A549 (cell line): ENCODE measurements around the gene FRS3. TPM values are rescaled to one million over a fixed set of nuclear protein-coding genes. Genes with fewer than 3 reads are reported as not detected.

Source experiments
- ATAC-seq, 2 experiments: fragments of 200-7000 bp in 1 of 2; fragments of >200 bp in 1 of 2; cut with Nextera tagmentation in 1 of 2; cut with Tn5 transposase in 1 of 2; 3 replicates each; pipeline versions ENCODE4 v1.8.0 to v1.9.1; 2018 to 2020; ENCODE audit warnings: mild to moderate bottlenecking in 1 of 2, moderate library complexity in 1 of 2
- CTCF ChIA-PET: fragments of 300-600 bp; sonication (Branson Sonifier 250); formaldehyde crosslinking; extraction: SDS; loops from one replicate; lab custom pipeline; 2021; ENCODE audit warnings: antibody characterized with exemption, inconsistent platforms; lab: Yijun Ruan, JAX
- POLR2A ChIA-PET: fragments of 350-600 bp; formaldehyde crosslinking; extraction: SDS; loops from one replicate; lab custom pipeline; 2021; ENCODE audit warnings: antibody characterized with exemption, inconsistent platforms; lab: Yijun Ruan, JAX
- DNase-seq, 2 experiments: peaks; one replicate each; pipeline versions ENCODE4 v3.0.0 to v3.0.0-alpha.2; 2011 to 2016; ENCODE audit warnings: low read depth in 1 of 2, low spot score in 1 of 2
- FAIRE-seq: peaks from 2 replicates; lab custom pipeline; 2011; peaks lifted over from hg19 to GRCh38; lab: Jason Lieb, UNC
- H3K27ac ChIP-seq, 2 experiments: fragments of >200 bp; sonication (Bioruptor Twin); formaldehyde crosslinking; 3 replicates each; pipeline ENCODE4 v1.5.1; 2016 to 2017
- H3K4me1 ChIP-seq: fragments of >200 bp; sonication (Bioruptor Twin); formaldehyde crosslinking; 3 replicates; pipeline ENCODE4 v1.6.1; 2016
- H3K4me2 ChIP-seq: fragments of >200 bp; sonication (Bioruptor Twin); formaldehyde crosslinking; 3 replicates; pipeline ENCODE4 v1.6.1; 2016
- H3K4me3 ChIP-seq: fragments of >200 bp; sonication (Bioruptor Twin); formaldehyde crosslinking; 3 replicates; pipeline ENCODE4 v1.5.1; 2016
- H3K9me3 ChIP-seq: fragments of >200 bp; sonication (Bioruptor Twin); formaldehyde crosslinking; 3 replicates; pipeline ENCODE4 v1.6.1; 2016
- CBX2 ChIP-seq: fragments of 200-600 bp; sonication (generic); IDR thresholded peaks from 2 replicates; pipeline ENCODE4 v1.6.1; 2016; ENCODE audit warnings: low read depth, mild to moderate bottlenecking, borderline replicate concordance
- CBX8 ChIP-seq: fragments of 200-600 bp; sonication (generic); IDR thresholded peaks from 2 replicates; pipeline ENCODE4 v1.6.1; 2016
- EHF ChIP-seq: fragments of 250-450 bp; sonication (Bioruptor Pico); IDR thresholded peaks from 2 replicates; pipeline ENCODE4 v1.5.0; 2020; ENCODE audit warnings: mild to moderate bottlenecking
- EHMT2 ChIP-seq: fragments of 200-600 bp; sonication (generic); IDR thresholded peaks from 2 replicates; pipeline ENCODE4 v1.6.1; 2016; ENCODE audit warnings: antibody characterized with exemption, low read depth, mild to moderate bottlenecking, moderate library complexity
- ESRRA ChIP-seq: fragments of 150-350 bp; IDR thresholded peaks from 2 replicates; pipeline ENCODE4 v1.6.1; 2014; ENCODE audit warnings: mild to moderate bottlenecking, low read length, borderline replicate concordance
- FOSL2 ChIP-seq, 2 experiments: fragments of 450-650 bp in 1 of 2; fragments of >200 bp in 1 of 2; sonication (Bioruptor Twin) in 1 of 2; formaldehyde crosslinking; IDR thresholded peaks; 2 replicates each; pipeline versions ENCODE4 v1.5.0 to v1.6.1; 2016 to 2020; ENCODE audit warnings: mild to moderate bottlenecking in 1 of 2, moderate library complexity in 1 of 2
- FOXS1 ChIP-seq: fragments of 250-450 bp; sonication (Bioruptor Pico); IDR thresholded peaks from 2 replicates; pipeline ENCODE4 v1.5.0; 2020; ENCODE audit warnings: mild to moderate bottlenecking, moderate library complexity
- HDAC2 ChIP-seq: fragments of 200-600 bp; sonication (generic); IDR thresholded peaks from 2 replicates; pipeline ENCODE4 v1.6.1; 2016
- HOXA7 ChIP-seq: fragments of 250-450 bp; sonication (Bioruptor Pico); IDR thresholded peaks from 2 replicates; pipeline ENCODE4 v1.5.0; 2020; ENCODE audit warnings: mild to moderate bottlenecking, moderate library complexity
- MAFK ChIP-seq: fragments of 450-650 bp; IDR thresholded peaks from 2 replicates; pipeline ENCODE4 v1.6.1; 2014; ENCODE audit not compliant: partially characterized antibody
- NFE2L2 ChIP-seq: fragments of 150-350 bp; conservative IDR thresholded peaks from 2 replicates; pipeline ENCODE4 v1.6.1; 2014; ENCODE audit warnings: low read length
- NPAS2 ChIP-seq: fragments of 250-450 bp; sonication (Bioruptor Pico); IDR thresholded peaks from 2 replicates; pipeline ENCODE4 v1.8.0; 2022; ENCODE audit warnings: mild to moderate bottlenecking, moderate library complexity, borderline replicate concordance
- NR3C1 ChIP-seq: fragments of >200 bp; sonication (Bioruptor Twin); formaldehyde crosslinking; IDR thresholded peaks from 3 replicates; pipeline ENCODE4 v1.6.1; 2017
- POLR2A ChIP-seq: IDR thresholded peaks from 2 replicates; pipeline ENCODE4 v1.6.1; 2012; ENCODE audit warnings: mild to moderate bottlenecking, low read length
- POLR2AphosphoS2 ChIP-seq: conservative IDR thresholded peaks from 2 replicates; pipeline ENCODE4 v1.6.1; 2012; ENCODE audit warnings: low read length, improper control_type of control experiment, inconsistent platforms
- RAD21 ChIP-seq, 2 experiments: fragments of >200 bp in 1 of 2; sonication (Bioruptor Twin) in 1 of 2; formaldehyde crosslinking in 1 of 2; IDR thresholded peaks in 1 of 2; conservative IDR thresholded peaks in 1 of 2; 2 replicates in 1 of 2; 3 replicates in 1 of 2; pipeline ENCODE4 v1.6.1; 2012 to 2018; ENCODE audit warnings: inconsistent platforms in 1 of 2
- RARB ChIP-seq: fragments of 250-450 bp; sonication (Bioruptor Pico); IDR thresholded peaks from 2 replicates; pipeline ENCODE4 v1.8.0; 2021; ENCODE audit warnings: mild to moderate bottlenecking, moderate library complexity
- SMC3 ChIP-seq: fragments of >200 bp; sonication (Bioruptor Twin); formaldehyde crosslinking; IDR thresholded peaks from 3 replicates; pipeline ENCODE4 v1.6.1; 2018; ENCODE audit warnings: inconsistent platforms
- ZSCAN20 ChIP-seq: fragments of 250-450 bp; sonication (Bioruptor Pico); IDR thresholded peaks from 2 replicates; pipeline ENCODE4 v1.8.0; 2022; ENCODE audit warnings: mild to moderate bottlenecking, moderate library complexity
- WGBS: methylation state at CpG from one replicate; pipeline ENCODE4 v1.1.6; 2017; ENCODE audit errors: missing lambda C conversion rate; 5-methylcytosine and 5-hydroxymethylcytosine counted together
- polyA plus RNA-seq, 4 experiments: library from polyadenylated mRNA; depleted of rRNA in 3 of 4; stranded (reverse); fragments of >200 nt; fragmentation: RNase III in 1 of 4; extraction: RNeasy Plus Mini Kit Qiagen cat#74134 plus additional on column Dnase treatment in 1 of 4; gene quantifications; 2 replicates in 3 of 4; 3 replicates in 1 of 4; pipeline ENCODE4 v1.2.3, GENCODE V29; 2011 to 2017
- TF ChIP-seq, protein P1 (sequence below): IDR thresholded peaks from 2 replicates; pipeline ENCODE4 v1.6.1; 2012
- TF ChIP-seq, protein P2 (sequence below): IDR thresholded peaks from 2 replicates; pipeline ENCODE4 v1.6.1; 2012
- TF ChIP-seq, protein P3 (sequence below): fragments of >200 bp; sonication (Bioruptor Twin); formaldehyde crosslinking; IDR thresholded peaks from 3 replicates; pipeline ENCODE4 v1.5.1; 2016
- TF ChIP-seq, protein P4 (sequence below): fragments of 250-450 bp; sonication (Bioruptor Pico); IDR thresholded peaks from 2 replicates; pipeline ENCODE4 v1.5.0; 2021; ENCODE audit warnings: mild to moderate bottlenecking, moderate library complexity, borderline replicate concordance
- TF ChIP-seq, protein P5 (sequence below): fragments of 450-650 bp; IDR thresholded peaks from 2 replicates; pipeline ENCODE4 v1.6.1; 2014; ENCODE audit warnings: antibody characterized with exemption

The FRS3 gene
- polyA plus RNA-seq, 2 of the 4 experiments (the other 2 are of a cell fraction) = 1.9 to 2.0 TPM

DNA sequence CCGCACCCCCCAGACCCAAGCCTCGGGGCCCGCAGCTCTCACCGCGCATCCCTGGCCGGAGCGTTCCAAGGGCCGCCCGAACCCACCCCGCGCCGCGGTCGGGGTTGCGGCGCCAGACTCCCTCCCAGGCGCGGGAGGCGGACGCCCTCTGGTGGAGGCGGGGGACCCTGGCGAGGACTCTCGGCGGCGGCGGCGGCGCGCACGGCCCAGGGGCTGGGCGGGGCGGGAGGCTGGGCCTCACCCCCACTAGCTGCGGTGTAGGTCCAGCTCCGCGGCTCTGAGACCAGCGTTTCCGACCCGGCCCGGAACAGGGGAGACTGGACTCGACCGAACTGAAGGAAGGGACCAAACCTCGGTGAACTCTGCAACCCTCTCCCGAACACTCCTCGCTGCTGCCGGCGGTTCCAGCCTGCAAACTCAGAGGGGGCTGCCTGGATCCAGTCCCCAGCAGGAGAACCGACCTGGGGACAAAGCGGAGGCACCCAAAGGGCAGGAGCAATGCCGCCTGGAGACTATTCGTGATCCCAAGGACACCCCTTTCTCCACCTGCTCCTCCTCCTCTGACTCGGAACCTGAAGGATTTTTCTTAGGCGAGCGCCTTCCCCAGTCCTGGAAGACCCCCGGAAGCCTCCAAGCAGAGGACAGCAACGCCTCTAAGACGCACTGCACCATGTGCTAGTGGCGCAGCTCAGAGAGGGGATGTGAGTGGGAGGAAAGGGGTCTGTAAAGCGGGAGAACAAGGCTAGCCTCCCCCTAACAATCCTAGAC, 6.9 kb upstream of the FRS3 start:
- ChIA-PET POLR2A (interaction anchor here (0.6 to 2.0 kb wide), 10 partner anchors 23 to 264 kb away, joined by 3 to 18 read pairs (median 3); partner anchors contain the start of genes BYSL, MED20 and TAF8), CTCF (interaction anchor here (0.6 to 8.9 kb wide), 44 partner anchors 8 to 421 kb away, joined by 3 to 111 read pairs (median 5); partner anchors contain the start of genes BYSL, MED20 and TAF8)
- no peaks in the 10 kb centered on the region for H3K9me3 ChIP-seq
- DNase-seq = peak; percentile 69 to 72
- TF ChIP-seq NPAS2 (CRISPR knock-in tag) (no peak), EHMT2 (no peak), ZSCAN20 (CRISPR knock-in tag) (no peak), HOXA7 (no peak), POLR2A (peak; percentile 52), SMC3 (peak; percentile 59; the same call in 2 of the 3 replicates), NFE2L2 (no peak), CBX8 (no peak), RARB (CRISPR knock-in tag) (no peak), RAD21 (conservative IDR thresholded peaks at IDR 0.05 in 1 of 2, IDR thresholded peaks at IDR 0.05 in 1 of 2) (peak; percentile 49 to 59), ESRRA (no peak), POLR2AphosphoS2 (no peak), MAFK (no peak)
- TF ChIP-seq, protein P1, sequence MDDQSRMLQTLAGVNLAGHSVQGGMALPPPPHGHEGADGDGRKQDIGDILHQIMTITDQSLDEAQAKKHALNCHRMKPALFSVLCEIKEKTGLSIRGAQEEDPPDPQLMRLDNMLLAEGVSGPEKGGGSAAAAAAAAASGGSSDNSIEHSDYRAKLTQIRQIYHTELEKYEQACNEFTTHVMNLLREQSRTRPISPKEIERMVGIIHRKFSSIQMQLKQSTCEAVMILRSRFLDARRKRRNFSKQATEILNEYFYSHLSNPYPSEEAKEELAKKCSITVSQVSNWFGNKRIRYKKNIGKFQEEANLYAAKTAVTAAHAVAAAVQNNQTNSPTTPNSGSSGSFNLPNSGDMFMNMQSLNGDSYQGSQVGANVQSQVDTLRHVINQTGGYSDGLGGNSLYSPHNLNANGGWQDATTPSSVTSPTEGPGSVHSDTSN = no peak
- TF ChIP-seq, protein P2, sequence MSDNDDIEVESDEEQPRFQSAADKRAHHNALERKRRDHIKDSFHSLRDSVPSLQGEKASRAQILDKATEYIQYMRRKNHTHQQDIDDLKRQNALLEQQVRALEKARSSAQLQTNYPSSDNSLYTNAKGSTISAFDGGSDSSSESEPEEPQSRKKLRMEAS = no peak
- TF ChIP-seq, protein P3, sequence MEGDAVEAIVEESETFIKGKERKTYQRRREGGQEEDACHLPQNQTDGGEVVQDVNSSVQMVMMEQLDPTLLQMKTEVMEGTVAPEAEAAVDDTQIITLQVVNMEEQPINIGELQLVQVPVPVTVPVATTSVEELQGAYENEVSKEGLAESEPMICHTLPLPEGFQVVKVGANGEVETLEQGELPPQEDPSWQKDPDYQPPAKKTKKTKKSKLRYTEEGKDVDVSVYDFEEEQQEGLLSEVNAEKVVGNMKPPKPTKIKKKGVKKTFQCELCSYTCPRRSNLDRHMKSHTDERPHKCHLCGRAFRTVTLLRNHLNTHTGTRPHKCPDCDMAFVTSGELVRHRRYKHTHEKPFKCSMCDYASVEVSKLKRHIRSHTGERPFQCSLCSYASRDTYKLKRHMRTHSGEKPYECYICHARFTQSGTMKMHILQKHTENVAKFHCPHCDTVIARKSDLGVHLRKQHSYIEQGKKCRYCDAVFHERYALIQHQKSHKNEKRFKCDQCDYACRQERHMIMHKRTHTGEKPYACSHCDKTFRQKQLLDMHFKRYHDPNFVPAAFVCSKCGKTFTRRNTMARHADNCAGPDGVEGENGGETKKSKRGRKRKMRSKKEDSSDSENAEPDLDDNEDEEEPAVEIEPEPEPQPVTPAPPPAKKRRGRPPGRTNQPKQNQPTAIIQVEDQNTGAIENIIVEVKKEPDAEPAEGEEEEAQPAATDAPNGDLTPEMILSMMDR = peak; percentile 54
- ATAC-seq = peak; percentile 86 to 91
- peak overlapping the region; percentile 85 for H3K4me2 ChIP-seq
- H3K4me3 ChIP-seq = peak overlapping the region; percentile 65
- H3K4me1 ChIP-seq = peaks cover 15% of the 10 kb centered on the region
- 0% methylated on average over 6 of the region's 58 CpGs for WGBS
- no peak for FAIRE-seq
- peak overlapping the region; percentile 85 to 97 for H3K27ac ChIP-seq

DNA sequence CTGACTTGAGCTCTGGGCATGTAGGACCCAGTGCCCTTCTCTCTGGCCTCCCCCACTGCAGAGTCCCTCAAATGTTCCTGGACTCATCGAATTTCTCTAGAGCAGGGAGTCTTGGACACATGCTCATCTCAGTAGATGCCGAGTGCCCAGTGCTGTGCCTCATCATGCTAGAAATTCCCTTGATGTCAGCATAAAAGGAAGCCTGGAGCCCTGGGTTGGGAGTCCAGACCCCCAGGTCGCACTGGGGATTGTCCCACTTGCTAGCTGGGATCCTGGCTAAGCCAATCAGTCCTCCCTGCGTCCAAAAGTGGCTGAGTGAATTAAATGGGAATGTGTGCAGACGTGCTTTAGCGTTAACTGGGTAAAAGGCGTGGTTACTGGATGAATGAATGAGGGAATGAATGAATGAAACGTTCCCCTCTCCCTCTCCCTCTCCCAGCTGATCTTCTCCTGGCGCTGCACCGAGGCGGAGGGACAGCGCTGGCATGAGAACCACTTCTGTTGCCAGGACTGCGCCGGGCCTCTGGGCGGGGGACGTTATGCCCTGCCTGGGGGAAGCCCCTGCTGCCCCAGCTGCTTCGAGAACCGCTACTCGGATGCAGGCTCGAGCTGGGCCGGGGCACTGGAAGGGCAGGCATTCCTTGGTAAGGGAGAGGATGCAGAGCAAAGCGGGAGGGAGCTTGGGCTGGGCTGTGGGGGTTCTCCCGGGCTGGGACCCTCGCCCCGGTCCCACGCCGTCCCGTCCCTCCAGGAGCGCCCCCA, 6.2 kb upstream of the FRS3 start:
- no peak for FAIRE-seq

DNA sequence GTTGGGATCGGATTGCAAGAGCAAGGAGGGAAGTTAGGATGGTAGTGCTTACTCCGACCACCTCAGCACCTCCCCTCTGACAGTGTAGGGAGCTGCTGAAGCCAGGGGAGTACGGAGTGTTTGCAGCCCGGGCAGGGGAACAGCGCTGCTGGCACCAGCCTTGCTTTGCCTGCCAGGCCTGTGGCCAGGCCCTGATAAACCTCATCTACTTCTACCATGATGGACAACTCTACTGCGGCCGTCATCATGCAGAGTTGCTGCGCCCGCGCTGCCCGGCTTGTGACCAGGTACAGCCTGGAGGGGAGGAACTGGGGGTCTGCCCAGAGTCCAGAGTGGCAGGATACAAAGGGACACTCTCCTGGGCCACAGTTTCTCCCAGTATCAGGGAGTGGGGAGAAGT, 5.6 kb upstream of the FRS3 start:
- Histone ChIP-seq H3K27ac (peak overlapping the region in 1 of 2 experiments; percentile 97; a peak in 1 of 6 replicates), H3K4me3 (no peak overlapping the region), H3K4me1 (peaks cover 23% of the 10 kb centered on the region), H3K4me2 (no peak overlapping the region; the same call in 2 of the 3 replicates), H3K9me3 (no peaks in the 10 kb centered on the region)
- ChIA-PET CTCF (interaction anchor here (1.2 to 8.9 kb wide), 12 partner anchors 10 to 417 kb away, joined by 3 to 111 read pairs (median 14); partner anchors contain the start of genes BYSL and MED20), POLR2A (interaction anchor here (0.9 kb wide), 1 partner anchor 16 kb away, joined by 3 read pairs; no protein-coding TSS in a partner anchor)
- FAIRE-seq (no peak), DNase-seq (no peak), ATAC-seq (no peak)
- over 99% methylated on average over 6 of the region's 11 CpGs for WGBS
- TF ChIP-seq, protein P2 = no peak
- TF ChIP-seq FOXS1 (CRISPR knock-in tag) (no peak), NR3C1 (no peak), POLR2AphosphoS2 (no peak), EHF (CRISPR knock-in tag) (no peak), RAD21 (conservative IDR thresholded peaks at IDR 0.05 in 1 of 2, IDR thresholded peaks at IDR 0.05 in 1 of 2) (no peak), CBX2 (no peak), FOSL2 (IDR thresholded peaks at IDR 0.05) (no peak), FOSL2 (CRISPR knock-in tag; IDR thresholded peaks at IDR 0.05) (no peak)
- TF ChIP-seq, protein P4, sequence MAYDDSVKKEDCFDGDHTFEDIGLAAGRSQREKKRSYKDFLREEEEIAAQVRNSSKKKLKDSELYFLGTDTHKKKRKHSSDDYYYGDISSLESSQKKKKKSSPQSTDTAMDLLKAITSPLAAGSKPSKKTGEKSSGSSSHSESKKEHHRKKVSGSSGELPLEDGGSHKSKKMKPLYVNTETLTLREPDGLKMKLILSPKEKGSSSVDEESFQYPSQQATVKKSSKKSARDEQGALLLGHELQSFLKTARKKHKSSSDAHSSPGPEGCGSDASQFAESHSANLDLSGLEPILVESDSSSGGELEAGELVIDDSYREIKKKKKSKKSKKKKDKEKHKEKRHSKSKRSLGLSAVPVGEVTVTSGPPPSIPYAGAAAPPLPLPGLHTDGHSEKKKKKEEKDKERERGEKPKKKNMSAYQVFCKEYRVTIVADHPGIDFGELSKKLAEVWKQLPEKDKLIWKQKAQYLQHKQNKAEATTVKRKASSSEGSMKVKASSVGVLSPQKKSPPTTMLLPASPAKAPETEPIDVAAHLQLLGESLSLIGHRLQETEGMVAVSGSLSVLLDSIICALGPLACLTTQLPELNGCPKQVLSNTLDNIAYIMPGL (CRISPR knock-in tag) = no peak
- TF ChIP-seq, protein P5, sequence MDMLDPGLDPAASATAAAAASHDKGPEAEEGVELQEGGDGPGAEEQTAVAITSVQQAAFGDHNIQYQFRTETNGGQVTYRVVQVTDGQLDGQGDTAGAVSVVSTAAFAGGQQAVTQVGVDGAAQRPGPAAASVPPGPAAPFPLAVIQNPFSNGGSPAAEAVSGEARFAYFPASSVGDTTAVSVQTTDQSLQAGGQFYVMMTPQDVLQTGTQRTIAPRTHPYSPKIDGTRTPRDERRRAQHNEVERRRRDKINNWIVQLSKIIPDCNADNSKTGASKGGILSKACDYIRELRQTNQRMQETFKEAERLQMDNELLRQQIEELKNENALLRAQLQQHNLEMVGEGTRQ = no peak

More for the DNA sequence above, 6.2 kb upstream of the FRS3 start:
- DNase-seq (no peak), ATAC-seq (peak; percentile 14 to 19; a peak in 4 of 6 replicates)
- Histone ChIP-seq H3K4me1 (peaks cover 23% of the 10 kb centered on the region), H3K27ac (peak overlapping the region; percentile 85 to 97), H3K9me3 (no peaks in the 10 kb centered on the region), H3K4me2 (peak overlapping the region; percentile 85), H3K4me3 (peak overlapping the region; percentile 65)
- 43% methylated on average over 17 of the region's 29 CpGs for WGBS
- peak; percentile 56 for TF ChIP-seq MAFK
- TF ChIP-seq HDAC2 = no peak
- CTCF ChIA-PET = interaction anchor here (0.7 to 8.9 kb wide), 36 partner anchors 8 to 420 kb away, joined by 3 to 111 read pairs (median 5); partner anchors contain the start of genes BYSL, MED20 and TAF8
- POLR2A ChIA-PET = interaction anchor here (1.0 to 1.2 kb wide), 4 partner anchors 150 to 261 kb away, joined by 3 to 4 read pairs (median 3); no protein-coding TSS in a partner anchor
